GM19099 (cell line): ENCODE results near the gene NTN3.

Experiments used
- POLR2A ChIP-seq: IDR thresholded peaks from 3 replicates; pipeline ENCODE4 v1.6.1; 2011; ENCODE audit warnings: low read depth; ENCODE audit not compliant: insufficient read length; ENCODE audit errors: extremely low read depth

Gene NTN3

GRCh38 chr16:2508722-2509400, 37.8 kb downstream of the NTN3 start:
- no peak for TF ChIP-seq POLR2A

- TF ChIP-seq POLR2A = no peak
Measured at GRCh38 chr16:2511128-2511800, 40.2 kb downstream of the NTN3 start.

DNA sequence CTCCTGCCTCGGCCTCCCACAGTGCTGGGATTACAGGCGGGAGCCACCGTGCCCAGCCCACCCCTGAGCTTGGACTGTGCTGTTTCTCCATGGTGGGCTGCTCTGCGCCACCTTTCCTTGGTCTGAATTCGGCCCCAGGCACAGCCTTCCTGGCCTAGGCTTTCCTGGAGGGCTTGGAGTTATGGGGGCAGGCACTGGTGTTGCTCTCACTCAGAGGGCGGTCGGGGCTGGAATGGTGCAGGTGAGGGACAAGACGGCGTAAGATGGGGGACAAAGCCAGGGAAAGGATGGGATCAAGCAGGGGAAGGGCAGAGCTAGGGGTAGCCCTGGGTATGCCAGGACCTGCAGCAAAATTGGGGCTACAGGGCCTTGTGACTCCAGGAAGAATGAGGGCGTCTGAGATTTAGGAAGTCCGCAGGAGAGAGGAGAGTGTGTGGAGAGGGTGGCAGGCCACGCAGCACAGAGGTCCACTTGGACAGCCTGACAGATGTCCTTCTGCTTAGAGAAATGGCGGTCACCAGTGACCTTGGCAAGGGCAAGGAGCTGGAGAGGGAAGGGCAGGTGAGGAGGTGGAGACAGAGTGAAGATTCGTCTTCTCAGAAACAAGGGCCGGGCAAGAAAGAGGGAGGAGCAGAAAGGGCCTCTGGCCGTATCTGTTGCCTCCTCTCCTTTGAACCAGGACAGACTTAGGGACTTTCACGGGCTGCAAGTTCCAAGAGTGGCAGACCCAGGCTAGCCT, 41.1 kb downstream of the NTN3 start:
- no peak for TF ChIP-seq POLR2A

DNA sequence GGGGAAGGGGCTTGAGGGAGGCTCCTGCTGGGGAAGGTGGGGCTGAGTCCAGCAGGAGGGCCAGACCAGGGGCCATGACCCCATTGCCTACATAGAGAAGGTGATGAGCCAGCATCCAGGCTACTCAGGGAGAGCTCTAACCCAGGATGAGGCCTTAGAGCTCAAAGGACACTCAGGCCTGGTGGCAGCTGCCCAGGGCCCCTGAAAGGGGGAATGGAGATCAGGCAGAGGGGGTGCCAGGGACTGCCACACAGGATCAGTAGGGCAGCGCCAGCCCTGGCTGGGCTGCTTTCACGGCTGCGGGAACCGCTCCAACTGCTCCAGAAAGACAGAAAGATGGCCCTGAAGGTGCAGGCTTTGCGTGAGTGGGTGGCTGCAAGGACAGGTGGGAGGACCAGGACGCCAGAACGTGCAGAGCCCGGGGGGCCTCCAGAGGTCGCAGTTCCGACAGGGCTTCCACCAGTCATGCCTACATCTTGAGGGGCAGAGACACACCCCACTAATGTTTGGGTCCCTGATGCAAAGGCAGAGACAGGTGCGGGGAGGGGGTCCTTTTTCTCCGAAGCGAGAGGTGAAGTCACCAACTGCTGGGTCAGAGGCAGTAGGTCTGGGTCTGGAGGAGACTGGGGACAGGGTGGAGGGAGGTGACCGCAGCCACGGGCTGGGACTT, 41.8 kb downstream of the NTN3 start:
- no peak for TF ChIP-seq POLR2A

- TF ChIP-seq POLR2A = peak; percentile 94
Measured at GRCh38 chr16:2513405-2514332, 42.6 kb downstream of the NTN3 start, which contains the start of gene ATP6V0C. TSS of gene ATP6V0C (plus strand) at chr16:2513952. CDS start at chr16:2514104, 152 bp downstream.

DNA sequence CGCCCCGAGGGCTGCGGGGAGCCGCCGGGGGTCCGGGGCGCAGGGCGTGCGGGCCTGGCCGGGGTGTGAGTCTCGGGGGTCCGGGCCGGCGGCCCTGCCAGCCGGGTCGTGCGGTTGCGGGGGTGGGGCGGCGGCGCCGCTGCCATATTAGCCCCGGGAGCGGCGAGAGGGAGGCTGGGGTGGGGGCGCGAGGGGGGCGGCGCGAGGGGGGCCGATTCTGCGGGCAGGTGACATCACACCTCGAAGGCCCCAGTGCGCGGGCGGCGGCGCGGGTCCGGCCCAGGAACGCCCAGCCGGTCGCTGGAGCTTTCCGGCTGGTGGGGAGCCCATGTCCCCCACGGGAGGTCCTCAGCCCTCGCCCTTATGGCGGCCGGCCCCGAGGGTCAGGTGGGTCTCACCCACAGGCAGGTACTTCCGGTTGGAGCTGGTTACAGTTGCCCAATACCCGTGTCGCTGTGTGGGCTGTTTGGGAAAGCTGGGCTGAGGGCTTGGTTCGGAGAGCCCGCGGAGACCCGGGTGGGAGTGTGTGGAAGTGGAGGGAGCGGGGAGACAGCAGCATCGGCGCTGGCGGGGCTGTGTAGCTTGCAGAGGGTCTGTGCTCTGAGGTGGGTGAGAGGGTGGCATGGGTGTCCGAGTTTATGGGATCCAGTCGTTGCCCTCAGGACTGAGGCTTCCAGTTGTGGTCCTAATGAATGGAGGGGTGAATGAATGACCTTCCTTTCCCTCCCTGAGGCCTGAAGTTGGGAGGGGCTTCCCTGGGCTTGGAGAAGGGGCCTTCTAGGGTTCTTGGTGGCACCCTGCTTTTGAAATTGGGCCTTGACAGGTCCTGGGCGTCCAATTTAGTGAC, 43.5 kb downstream of the NTN3 start:
- TF ChIP-seq POLR2A = no peak

GRCh38 chr16:2515180-2515851, 44.2 kb downstream of the NTN3 start:
- TF ChIP-seq POLR2A = no peak

- no peak for TF ChIP-seq POLR2A
Measured at GRCh38 chr16:2516391-2517240, 45.5 kb downstream of the NTN3 start.

GRCh38 chr16:2517954-2518605, 47.0 kb downstream of the NTN3 start:
- no peak for TF ChIP-seq POLR2A

GRCh38 chr16:2518823-2519710, 48.0 kb downstream of the NTN3 start:
- no peak for TF ChIP-seq POLR2A

DNA sequence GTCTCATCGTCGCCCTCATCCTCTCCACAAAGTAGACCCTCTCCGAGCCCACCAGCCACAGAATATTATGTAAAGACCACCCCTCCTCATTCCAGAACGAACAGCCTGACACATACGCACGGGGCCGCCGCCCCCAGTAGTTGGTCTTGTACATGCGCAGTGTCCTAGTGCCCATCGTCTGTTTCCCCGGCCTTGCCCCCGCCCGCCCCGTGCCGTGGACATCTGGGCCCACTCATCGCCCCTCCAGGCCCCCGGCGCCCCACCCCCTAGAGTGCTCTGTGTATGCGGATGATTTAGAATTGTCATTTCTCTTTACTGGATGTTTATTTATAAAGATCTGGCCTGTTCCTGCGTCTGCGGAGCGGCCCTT, 48.6 kb downstream of the NTN3 start:
- no peak for TF ChIP-seq POLR2A
